Stimulated activated CD4-positive, alpha-beta T cell treated with anti-CD3 and anti-CD28 coated beads, Interleukin-1b, Interleukin-23, amount 100 ng/mL, for 4 hours (primary cell): ENCODE measurements around the gene MYL7.

ENCODE experiments used
- DNase-seq, 2 donors: peaks; one replicate each; pipeline ENCODE4 v3.0.0-alpha.2; 2020; ENCODE audit warnings: low read depth in 2 of 2

The MYL7 gene

GRCh38 chr7:44100458-44101302 is 40.5 kb downstream of the MYL7 start:
- DNase-seq: no peak

GRCh38 chr7:44099669-44100068 is 41.5 kb downstream of the MYL7 start:
- no peak for DNase-seq

- DNase-seq: no peak
Observed at GRCh38 chr7:44098092-44099068, 42.8 kb downstream of the MYL7 start.

DNA sequence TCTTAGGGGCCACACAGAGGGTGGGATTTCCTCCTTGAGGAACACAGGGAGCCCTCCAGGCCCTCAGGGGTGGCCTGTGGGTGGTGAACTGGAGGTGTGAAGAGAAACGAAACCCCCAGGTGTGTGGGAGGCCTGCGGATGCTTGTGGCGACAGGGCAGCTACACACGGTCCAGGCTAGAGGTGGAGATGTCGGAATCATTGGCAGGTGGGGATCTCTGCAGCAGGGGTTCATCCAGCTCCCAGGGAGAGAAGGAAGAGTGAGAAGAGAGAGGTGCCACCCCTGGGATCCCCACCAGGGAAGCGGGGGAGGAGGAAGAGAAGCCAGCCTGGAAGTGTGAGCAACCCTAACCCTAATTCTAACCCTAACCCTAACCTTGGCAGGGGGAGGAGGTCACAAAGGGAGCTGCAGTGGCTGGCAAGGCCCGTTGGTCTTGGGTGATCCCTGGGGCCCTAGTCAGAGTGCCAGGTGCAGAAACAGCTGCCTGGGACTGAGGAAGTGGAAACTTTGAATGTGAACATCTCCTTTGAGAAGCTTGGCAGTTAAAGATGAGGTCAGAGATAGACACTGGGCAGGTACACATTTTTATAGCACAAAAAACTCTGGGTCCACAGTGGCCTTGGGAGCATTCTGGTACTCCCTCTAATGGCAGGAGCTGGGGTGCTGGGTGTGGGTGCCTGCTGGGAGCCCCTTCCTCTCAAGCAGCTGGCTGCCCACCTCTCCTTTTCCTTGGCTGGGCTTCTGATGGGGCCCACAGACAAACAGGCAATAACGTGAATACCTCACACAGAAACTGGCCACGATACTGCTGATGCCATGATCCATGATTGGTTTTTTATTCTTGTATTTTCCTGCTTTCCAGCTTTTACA is 43.8 kb downstream of the MYL7 start:
- no peak for DNase-seq

GRCh38 chr7:44096326-44096881 is 44.7 kb downstream of the MYL7 start:
- DNase-seq: no peak

DNA sequence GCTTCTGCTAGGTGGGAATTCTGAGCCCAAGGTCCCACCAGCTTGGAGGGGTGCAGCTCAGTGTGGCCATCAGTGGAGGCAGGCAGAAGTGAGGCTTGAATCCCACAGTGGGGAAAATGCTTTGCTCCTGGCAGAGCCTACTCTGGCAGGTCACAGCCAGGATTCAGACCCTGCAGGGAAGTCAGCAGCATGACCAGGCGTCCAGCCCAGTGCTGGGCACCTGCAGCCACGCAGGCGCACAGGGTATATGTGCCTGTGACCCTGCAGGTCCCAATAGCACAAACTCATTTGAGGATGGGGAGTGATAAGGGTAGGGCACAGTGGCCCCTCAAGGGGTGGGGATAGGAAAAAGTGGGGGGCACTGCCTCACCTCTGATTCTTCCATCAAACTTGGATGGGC is 45.4 kb downstream of the MYL7 start:
- DNase-seq: no peak

GRCh38 chr7:44094883-44095592 is 46.1 kb downstream of the MYL7 start:
- no peak for DNase-seq

- DNase-seq: no peak
Observed at GRCh38 chr7:44094365-44094764, 46.8 kb downstream of the MYL7 start.

DNA sequence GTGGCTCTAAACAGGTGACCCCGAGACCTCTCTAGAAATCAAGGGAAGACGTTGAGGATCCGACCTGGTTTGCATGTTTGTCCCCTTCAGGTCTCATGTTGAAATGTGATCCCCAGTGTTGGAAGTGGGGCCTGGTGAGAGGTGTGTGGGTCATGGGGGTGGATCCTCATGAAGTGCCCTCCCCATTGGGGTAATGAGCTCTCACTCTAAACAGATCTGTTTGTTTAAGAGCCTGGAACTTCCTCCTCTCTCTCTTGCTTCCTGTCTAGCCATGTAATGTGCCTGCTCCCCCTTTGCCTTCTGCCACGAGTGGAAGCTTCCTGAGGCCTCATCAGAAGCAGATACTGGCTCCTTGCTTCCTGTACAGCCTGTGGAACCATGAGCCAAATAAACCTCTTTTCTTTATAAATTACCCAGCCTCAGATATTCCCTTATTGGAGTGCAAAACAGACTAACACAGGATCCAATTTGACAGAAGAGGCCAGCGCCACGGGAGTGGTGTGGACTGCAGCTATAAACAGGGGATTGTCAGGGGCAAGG is 48.0 kb downstream of the MYL7 start:
- DNase-seq: no peak
